ENCODE results near the gene AK9.

DNA sequence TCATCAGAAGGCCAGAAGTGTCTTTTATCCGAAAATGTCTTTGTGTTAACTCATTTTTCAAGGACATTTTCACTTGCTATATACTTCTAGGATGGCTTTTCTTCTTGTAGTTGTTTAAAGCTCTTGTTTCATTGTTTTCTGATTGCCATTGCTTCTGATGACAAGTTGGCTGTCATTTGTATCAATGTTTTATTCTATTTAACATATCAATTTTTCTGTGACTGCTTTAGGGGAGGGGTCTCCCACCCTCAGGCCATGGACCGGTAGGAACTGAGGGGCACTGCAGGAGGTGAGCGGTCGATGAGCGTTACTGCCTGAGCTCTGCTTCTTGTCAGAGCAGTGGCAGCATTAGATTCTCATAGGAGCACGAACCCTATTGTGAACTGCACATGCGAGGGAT is 65.8 kb downstream of the AK9 start:
- TF ChIP-seq POLR2A (IDR thresholded peaks at IDR 0.05), result no peak
- TF ChIP-seq, protein P1, sequence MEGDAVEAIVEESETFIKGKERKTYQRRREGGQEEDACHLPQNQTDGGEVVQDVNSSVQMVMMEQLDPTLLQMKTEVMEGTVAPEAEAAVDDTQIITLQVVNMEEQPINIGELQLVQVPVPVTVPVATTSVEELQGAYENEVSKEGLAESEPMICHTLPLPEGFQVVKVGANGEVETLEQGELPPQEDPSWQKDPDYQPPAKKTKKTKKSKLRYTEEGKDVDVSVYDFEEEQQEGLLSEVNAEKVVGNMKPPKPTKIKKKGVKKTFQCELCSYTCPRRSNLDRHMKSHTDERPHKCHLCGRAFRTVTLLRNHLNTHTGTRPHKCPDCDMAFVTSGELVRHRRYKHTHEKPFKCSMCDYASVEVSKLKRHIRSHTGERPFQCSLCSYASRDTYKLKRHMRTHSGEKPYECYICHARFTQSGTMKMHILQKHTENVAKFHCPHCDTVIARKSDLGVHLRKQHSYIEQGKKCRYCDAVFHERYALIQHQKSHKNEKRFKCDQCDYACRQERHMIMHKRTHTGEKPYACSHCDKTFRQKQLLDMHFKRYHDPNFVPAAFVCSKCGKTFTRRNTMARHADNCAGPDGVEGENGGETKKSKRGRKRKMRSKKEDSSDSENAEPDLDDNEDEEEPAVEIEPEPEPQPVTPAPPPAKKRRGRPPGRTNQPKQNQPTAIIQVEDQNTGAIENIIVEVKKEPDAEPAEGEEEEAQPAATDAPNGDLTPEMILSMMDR (IDR thresholded peaks at IDR 0.05), result no peak
